WTC11 (cell line): ENCODE data around the gene GFOD1. TPM values are rescaled to one million over a fixed set of nuclear protein-coding genes. Genes with fewer than 3 reads are reported as not detected.
"Not testable (repeated sequence)": the region's sequence is repeated elsewhere in the genome, so short reads cannot be mapped to it uniquely, and the experiment has no call there.

Experiments
- ATAC-seq: fragments of 200-7000 bp; cut with Tn5 transposase; 2 replicates; pipeline ENCODE4 v1.10.0; 2021; ENCODE audit warnings: mild to moderate bottlenecking, moderate library complexity
- CTCF ChIA-PET: fragments of 300-600 bp; sonication (Branson Sonifier 250); formaldehyde crosslinking; loops from one replicate; lab custom pipeline; 2021; ENCODE audit warnings: antibody characterized with exemption; lab: Charles Lee
- POLR2A ChIA-PET: fragments of 350-600 bp; sonication (Branson Sonifier 250); formaldehyde crosslinking; loops from one replicate; lab custom pipeline; 2021; ENCODE audit warnings: antibody characterized with exemption; lab: Charles Lee
- DNase-seq: peaks from one replicate; pipeline ENCODE4 v3.0.0; 2021; ENCODE audit warnings: low spot score
- H3K27ac Mint-ChIP-seq: 2 replicates; pipeline ENCODE4 v1.8.0; 2021; ENCODE audit warnings: mixed read lengths
- H3K27me3 Mint-ChIP-seq: 2 replicates; pipeline ENCODE4 v1.8.0; 2021; ENCODE audit warnings: low read depth, mild to moderate bottlenecking, moderate library complexity, mixed read lengths
- H3K36me3 Mint-ChIP-seq: 2 replicates; pipeline ENCODE4 v1.8.0; 2021; ENCODE audit warnings: mixed read lengths
- H3K4me1 Mint-ChIP-seq: 2 replicates; pipeline ENCODE4 v1.8.0; 2022; ENCODE audit warnings: mixed read lengths
- H3K4me3 Mint-ChIP-seq: 2 replicates; pipeline ENCODE4 v1.8.0; 2021; ENCODE audit warnings: mild to moderate bottlenecking, moderate library complexity, mixed read lengths
- H3K9me3 Mint-ChIP-seq: 2 replicates; pipeline ENCODE4 v1.8.0; 2021; ENCODE audit warnings: mixed read lengths
- ATF2 ChIP-seq: sonication (generic); formaldehyde crosslinking; IDR thresholded peaks from 2 replicates; pipeline ENCODE4 v1.8.1; 2022; ENCODE audit warnings: low read depth, missing genetic modification reagents, borderline replicate concordance
- CREM ChIP-seq: sonication (generic); formaldehyde crosslinking; IDR thresholded peaks from 2 replicates; pipeline ENCODE4 v1.8.1; 2022; ENCODE audit warnings: mild to moderate bottlenecking, missing genetic modification reagents, moderate library complexity
- FOXP1 ChIP-seq: sonication (generic); formaldehyde crosslinking; IDR thresholded peaks from 2 replicates; pipeline ENCODE4 v1.8.0; 2022; ENCODE audit warnings: missing genetic modification reagents, mild to moderate bottlenecking, moderate library complexity, borderline replicate concordance
- JAZF1 ChIP-seq: fragments of 250-450 bp; sonication (Bioruptor Pico); IDR thresholded peaks from 2 replicates; pipeline ENCODE4 v1.9.0; 2021; ENCODE audit warnings: moderate library complexity, mild to moderate bottlenecking, inconsistent platforms
- JUN ChIP-seq: sonication (generic); formaldehyde crosslinking; IDR thresholded peaks from 2 replicates; pipeline ENCODE4 v1.8.0; 2023; ENCODE audit warnings: mild to moderate bottlenecking, missing genetic modification reagents
- PRDM15 ChIP-seq: sonication (generic); formaldehyde crosslinking; IDR thresholded peaks from 2 replicates; pipeline ENCODE4 v1.8.0; 2022; ENCODE audit warnings: missing genetic modification reagents
- SMAD3 ChIP-seq: sonication (generic); formaldehyde crosslinking; IDR thresholded peaks from 2 replicates; pipeline ENCODE4 v1.8.0; 2022; ENCODE audit warnings: missing genetic modification reagents, mild to moderate bottlenecking, borderline replicate concordance
- TEAD1 ChIP-seq: sonication (generic); formaldehyde crosslinking; IDR thresholded peaks from 2 replicates; pipeline ENCODE4 v1.8.0; 2022; ENCODE audit warnings: mild to moderate bottlenecking, missing genetic modification reagents
- TEAD4 ChIP-seq: sonication (generic); formaldehyde crosslinking; IDR thresholded peaks from 2 replicates; pipeline ENCODE4 v1.8.0; 2022; ENCODE audit warnings: mild to moderate bottlenecking, missing genetic modification reagents
- USF2 ChIP-seq: sonication (generic); formaldehyde crosslinking; IDR thresholded peaks from 2 replicates; pipeline ENCODE4 v1.8.1; 2023; ENCODE audit warnings: mild to moderate bottlenecking, missing genetic modification reagents, moderate library complexity
- ZMAT4 ChIP-seq: fragments of 250-450 bp; sonication (Bioruptor Pico); IDR thresholded peaks from 2 replicates; pipeline ENCODE4 v1.9.0; 2021; ENCODE audit warnings: mild to moderate bottlenecking
- ZNF317 ChIP-seq: sonication (generic); formaldehyde crosslinking; IDR thresholded peaks from 2 replicates; pipeline ENCODE4 v1.8.1; 2023; ENCODE audit warnings: low read depth, mild to moderate bottlenecking, moderate library complexity, missing genetic modification reagents, borderline replicate concordance
- ZNF425 ChIP-seq: fragments of 250-450 bp; sonication (Bioruptor Pico); conservative IDR thresholded peaks from 2 replicates; pipeline ENCODE4 v1.9.0; 2021; ENCODE audit warnings: mild to moderate bottlenecking
- ZNF532 ChIP-seq: fragments of 250-450 bp; sonication (Bioruptor Pico); IDR thresholded peaks from 2 replicates; pipeline ENCODE4 v1.9.0; 2021; ENCODE audit warnings: mild to moderate bottlenecking, borderline replicate concordance
- total RNA-seq: library from RNA; stranded (reverse); gene quantifications from 3 replicates; pipeline ENCODE4 v1.2.3, GENCODE V29; 2021

GFOD1 gene
- total RNA-seq, 1 experiment from 2014 or later = 8.5 TPM

GRCh38 chr6:13390658-13391057, 96.7 kb downstream of the GFOD1 start:
- TF ChIP-seq TEAD1 (no peak), JUN (no peak), CREM (CRISPR knock-in tag) (no peak), PRDM15 (no peak), ZMAT4 (CRISPR knock-in tag) (no peak), ZNF425 (CRISPR knock-in tag) (no peak), USF2 (no peak), SMAD3 (no peak), JAZF1 (CRISPR knock-in tag) (no peak)
- CTCF ChIA-PET = interaction anchor here (0.6 to 1.4 kb wide), 3 partner anchors 10 to 184 kb away, joined by 3 to 4 read pairs (median 4); partner anchors contain the start of gene SIRT5
- Mint-ChIP-seq H3K9me3 (peaks cover 11% of the 10 kb centered on the region), H3K4me3 (no peak overlapping the region), H3K4me1 (peaks cover 5% of the 10 kb centered on the region; the same call in 1 of the 2 replicates), H3K27me3 (no peaks in the 10 kb centered on the region; the same call in 1 of the 2 replicates), H3K36me3 (peaks cover 8% of the 10 kb centered on the region), H3K27ac (no peak overlapping the region)
- no peak for DNase-seq
- POLR2A ChIA-PET = no interaction called here
- no peak for ATAC-seq

GRCh38 chr6:13389237-13389636, 98.2 kb downstream of the GFOD1 start:
- H3K27me3 Mint-ChIP-seq, POLR2A ChIA-PET, H3K4me3 Mint-ChIP-seq, H3K27ac Mint-ChIP-seq, ATAC-seq, H3K36me3 Mint-ChIP-seq, CTCF ChIA-PET, H3K4me1 Mint-ChIP-seq, DNase-seq: not testable (repeated sequence)
- H3K9me3 Mint-ChIP-seq = peaks cover 11% of the 10 kb centered on the region

GRCh38 chr6:13388769-13389168, 98.6 kb downstream of the GFOD1 start:
- H3K9me3 Mint-ChIP-seq = peaks cover 11% of the 10 kb centered on the region
- DNase-seq, POLR2A ChIA-PET, H3K27me3 Mint-ChIP-seq, ATAC-seq, H3K36me3 Mint-ChIP-seq, CTCF ChIA-PET, H3K4me3 Mint-ChIP-seq, H3K27ac Mint-ChIP-seq, H3K4me1 Mint-ChIP-seq: not testable (repeated sequence)

- POLR2A ChIA-PET = no interaction called here
- peak; percentile 32; the same call in 1 of the 2 replicates for ATAC-seq
- Mint-ChIP-seq H3K27ac (no peak overlapping the region), H3K36me3 (peaks cover 8% of the 10 kb centered on the region), H3K4me1 (peaks cover 22% of the 10 kb centered on the region), H3K27me3 (no peaks in the 10 kb centered on the region), H3K9me3 (peaks cover 10% of the 10 kb centered on the region), H3K4me3 (no peak overlapping the region)
- CTCF ChIA-PET = interaction anchor here (1.2 to 1.4 kb wide), 2 partner anchors 44 to 190 kb away, joined by 4 to 5 read pairs; partner anchors contain the start of gene SIRT5
- DNase-seq = no peak
- TF ChIP-seq ZNF532 (CRISPR knock-in tag) (no peak), TEAD4 (no peak), USF2 (no peak), ATF2 (CRISPR knock-in tag) (no peak), ZNF317 (CRISPR knock-in tag) (no peak), FOXP1 (CRISPR knock-in tag) (no peak)
Measured at GRCh38 chr6:13384966-13385365, 102.4 kb downstream of the GFOD1 start.
